Measurements from ENCODE around the gene PKN3. TPM values are rescaled to one million over a fixed set of nuclear protein-coding genes. Genes with fewer than 3 reads are reported as not detected.

PKN3 gene
- total and polyA plus RNA-seq, 9 of the 15 experiments (the other 6 are each of a cell fraction or from before 2014, with no cell fraction given): 0.82 to 49.2 (median 19.7) TPM

DNA sequence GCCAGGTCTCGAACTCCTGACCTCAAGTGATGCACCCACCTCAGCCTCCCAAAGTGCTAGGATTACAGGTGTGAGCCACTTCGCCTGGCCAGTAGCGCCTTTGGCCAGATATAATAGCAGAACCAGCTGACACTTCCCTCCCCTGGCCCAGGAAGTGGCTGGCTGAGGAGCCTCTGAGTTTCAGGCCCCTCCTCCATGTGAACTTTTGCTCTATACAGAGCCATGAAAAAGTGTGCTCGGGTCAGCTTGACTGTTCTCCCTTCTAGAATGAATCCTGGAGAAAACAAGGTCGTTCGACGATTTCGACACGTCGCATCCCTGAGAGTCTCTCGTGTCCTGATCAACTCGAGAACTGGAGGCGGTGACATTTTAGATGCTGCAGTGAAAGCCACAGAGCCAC, 30.3 kb downstream of the PKN3 start:
- 0 out of 2 replicates have a peak, but pooled peaks have one; percentile 8 for TF ChIP-seq SPI1 (IDR thresholded peaks at IDR 0.05; ENCODE audit: borderline replicate concordance, low read depth, low read length)
- TF ChIP-seq, protein P1, sequence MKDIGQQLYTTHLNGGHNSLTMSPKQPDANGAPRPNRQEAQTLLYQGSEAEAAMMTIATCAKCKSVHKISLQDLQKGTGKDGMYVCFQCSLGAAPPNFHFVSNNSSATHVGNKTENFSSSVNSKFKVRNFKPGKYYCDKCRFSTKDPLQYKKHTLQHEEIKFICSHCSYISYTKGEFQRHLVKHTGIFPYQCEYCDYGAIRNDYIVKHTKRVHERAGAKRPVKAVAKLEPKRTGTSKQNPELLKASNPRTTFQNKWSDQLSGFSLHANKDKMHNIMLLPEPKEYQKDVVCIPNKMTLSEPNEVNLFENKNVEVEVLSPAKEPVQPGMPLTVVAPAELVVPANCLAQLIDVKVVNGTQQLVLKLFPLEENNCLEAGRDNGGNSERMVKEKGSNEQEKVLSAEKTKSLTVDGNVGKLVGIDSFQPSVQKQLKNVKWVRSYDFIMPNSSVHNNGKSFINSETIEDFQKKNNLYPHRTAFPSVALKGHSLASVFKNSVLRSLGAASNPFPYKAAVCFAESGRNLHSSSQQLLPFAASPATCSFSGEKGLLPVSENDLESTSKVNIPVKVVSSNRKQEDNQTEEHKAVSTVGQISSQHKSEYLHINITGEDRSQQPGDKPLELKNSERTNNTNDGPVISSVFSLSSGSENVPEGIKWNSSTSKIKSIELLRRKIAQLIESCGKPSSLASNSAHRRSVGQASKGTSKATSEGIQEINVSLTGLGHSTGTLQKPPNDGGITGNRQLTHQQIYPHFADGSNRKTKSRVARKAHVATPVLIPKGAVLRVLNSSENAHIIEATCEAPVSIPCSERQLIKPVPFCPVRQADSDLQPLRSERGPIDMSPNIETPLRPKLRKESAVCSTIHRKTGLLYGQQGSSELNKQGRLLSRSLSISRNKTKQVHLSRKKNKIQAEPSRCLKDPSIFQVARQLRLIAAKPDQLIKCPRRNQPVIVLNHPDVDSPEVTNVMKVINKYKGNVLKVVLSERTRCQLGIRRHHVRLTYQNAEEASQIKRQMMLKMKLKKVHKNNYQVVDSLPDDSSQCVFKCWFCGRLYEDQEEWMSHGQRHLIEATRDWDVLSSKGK (CRISPR knock-in tag; IDR thresholded peaks at IDR 0.05): no peak
- TF ChIP-seq, protein P2, sequence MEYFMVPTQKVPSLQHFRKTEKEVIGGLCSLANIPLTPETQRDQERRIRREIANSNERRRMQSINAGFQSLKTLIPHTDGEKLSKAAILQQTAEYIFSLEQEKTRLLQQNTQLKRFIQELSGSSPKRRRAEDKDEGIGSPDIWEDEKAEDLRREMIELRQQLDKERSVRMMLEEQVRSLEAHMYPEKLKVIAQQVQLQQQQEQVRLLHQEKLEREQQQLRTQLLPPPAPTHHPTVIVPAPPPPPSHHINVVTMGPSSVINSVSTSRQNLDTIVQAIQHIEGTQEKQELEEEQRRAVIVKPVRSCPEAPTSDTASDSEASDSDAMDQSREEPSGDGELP (CRISPR knock-in tag; IDR thresholded peaks at IDR 0.05; ENCODE audit: borderline replicate concordance): peak; percentile 48; the same call in 1 of the 2 replicates
- H3K27me3 ChIP-seq (ENCODE audit: control insufficient read depth in 2 of 2, insufficient read depth in 2 of 2, low read length in 2 of 2): no peaks in the 10 kb centered on the region
- no peaks in the 10 kb centered on the region for H3K9me3 ChIP-seq (replicated peaks; ENCODE audit: control insufficient read depth, insufficient read depth, low read depth, low read length)
- peaks cover 5 to 32% of the 10 kb centered on the region in 2 experiments; a peak in 4 of 5 replicates for H3K4me1 ChIP-seq (replicated peaks in 1 of 2; ENCODE audit: control insufficient read depth in 2 of 2, insufficient read depth in 2 of 2, low read length in 2 of 2)
- FAIRE-seq (peak; percentile 42), DNase-seq (ENCODE audit: extremely low read depth in 1 of 4, low spot score in 3 of 4) (peak in 1 of 4 experiments; percentile 55), ATAC-seq (peak; percentile 70)
- H2AFZ ChIP-seq (ENCODE audit: low read depth, low read length): peak overlapping the region; percentile 90
- intact Hi-C loops (cut with micrococcal nuclease): loop anchor here (5.0 kb wide), 1 partner anchor 275 kb away; no protein-coding TSS in a partner anchor
- 56% methylated on average over 13 of the region's 13 CpGs for WGBS (ENCODE audit: insufficient coverage, low coverage, missing lambda C conversion rate)
- peak overlapping the region; percentile 29 for H3K27ac ChIP-seq (ENCODE audit: extremely low read depth, low read depth, low read length)
- H3K9me1 ChIP-seq (ENCODE audit: control insufficient read depth, insufficient read depth, low read length): no peaks in the 10 kb centered on the region
- no peaks in the 10 kb centered on the region for H4K20me1 ChIP-seq (replicated peaks; ENCODE audit: control insufficient read depth, insufficient read depth, low read length)
- in situ Hi-C loops (cut with MboI): loop anchor here (5.0 kb wide), 1 partner anchor 195 kb away; no protein-coding TSS in a partner anchor
- no peak overlapping the region for H3K4me3 ChIP-seq
- peak overlapping the region; percentile 53 for H3K4me2 ChIP-seq (ENCODE audit: insufficient read depth, low read length)
- H3K9ac ChIP-seq (ENCODE audit: insufficient read depth in 1 of 2, low read depth in 2 of 2, low read length in 2 of 2): peak overlapping the region; percentile 22 to 57; a peak in 2 of 4 replicates
- TSS peak; percentile 65 for BruUV-seq (replicated peaks)
- no peaks in the 10 kb centered on the region for H3K79me2 ChIP-seq (ENCODE audit: control insufficient read depth, insufficient read depth, low read length)
- no peaks in the 10 kb centered on the region; the same call in 2 of the 3 replicates for H3K36me3 ChIP-seq (ENCODE audit: control insufficient read depth, insufficient read depth, low read length)
- CTCF ChIA-PET (ENCODE audit: low intra/inter-chr PET ratio): interaction anchor here (1.4 to 3.1 kb wide), 2 partner anchors 85 to 195 kb away, joined by 5 to 14 read pairs; partner anchors contain the start of gene ENDOG
- POLR2A ChIA-PET: interaction anchor here (0.6 to 1.5 kb wide), 7 partner anchors 8 to 105 kb away, joined by 3 to 6 read pairs (median 3); partner anchors contain the start of gene ZDHHC12

All from K562 (cell line).